ENCODE results near the gene KIAA0513. TPM values are rescaled to one million over a fixed set of nuclear protein-coding genes. Genes with fewer than 3 reads are reported as not detected.
A peak's percentile ranks its signal among the peaks of the same experiment; 100 is the strongest.

Gene KIAA0513
- polyA plus RNA-seq, 1 donor (not counting 4 experiments of a cell fraction or from before 2014, with no cell fraction given) = 3.3 TPM

DNA sequence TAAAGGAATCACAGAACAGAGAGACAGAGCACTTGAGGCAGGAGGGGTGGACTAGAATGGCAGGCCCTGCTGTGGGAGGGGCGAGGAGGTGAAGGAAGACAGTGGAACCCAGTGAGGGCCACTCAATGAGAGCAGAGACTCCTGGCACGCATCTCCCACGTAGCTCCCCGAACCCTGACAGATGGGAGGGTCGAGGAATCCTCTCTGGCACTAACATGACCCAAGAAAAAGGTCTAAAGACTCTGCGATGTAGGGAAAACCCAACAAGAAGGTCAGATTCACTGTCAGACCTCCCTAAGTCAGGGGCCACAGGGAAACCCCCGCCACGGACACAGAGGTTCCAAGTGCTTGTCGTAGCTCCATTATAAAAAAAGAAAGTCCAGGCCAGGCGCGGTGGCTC is 31.2 kb upstream of the KIAA0513 start:
- no peak for DNase-seq (ENCODE audit: low read depth, low spot score)
- no peaks in the 10 kb centered on the region for H4K20me1 ChIP-seq (ENCODE audit: control insufficient read depth, extremely low read depth, insufficient read depth, low read length)
- H3K27ac ChIP-seq (ENCODE audit: control insufficient read depth, insufficient read depth, low read length) = peak overlapping the region; percentile 95
- no peaks in the 10 kb centered on the region for H3K27me3 ChIP-seq (ENCODE audit: control insufficient read depth, extremely low read depth, insufficient read depth, low read length)
- peak overlapping the region; percentile 9 for H3K4me2 ChIP-seq (ENCODE audit: control insufficient read depth, extremely low read depth, insufficient read depth, low read depth, low read length)
- H3K79me2 ChIP-seq (ENCODE audit: control insufficient read depth, insufficient read depth, low read length) = peaks cover 62% of the 10 kb centered on the region
- peak overlapping the region; percentile 19 for H3K9ac ChIP-seq (ENCODE audit: control insufficient read depth, extremely low read depth, insufficient read depth, low read length)
- FAIRE-seq = no peak
- no peaks in the 10 kb centered on the region for H3K9me3 ChIP-seq (ENCODE audit: control insufficient read depth, low read depth, low read length)
- H3K4me3 ChIP-seq (ENCODE audit: control insufficient read depth in 2 of 3, extremely low read depth in 1 of 3, insufficient read depth in 2 of 3, low read depth in 1 of 3, low read length in 3 of 3) = no peak overlapping the region
- peaks cover 49% of the 10 kb centered on the region for H3K4me1 ChIP-seq (ENCODE audit: control insufficient read depth, extremely low read depth, insufficient read depth, low read length)
- dilution Hi-C loops (cut with MboI; ENCODE audit: extremely low pct_ligation_motif_present, low sequenced_read_pairs) = no loop called here
- TF ChIP-seq EZH2 (IDR thresholded peaks at IDR 0.05; ENCODE audit: low read length) (no peak), CTCF (optimal IDR thresholded peaks at IDR 0.05 in 1 of 3, IDR thresholded peaks at IDR 0.05 in 1 of 3, conservative IDR thresholded peaks at IDR 0.05 in 1 of 3; ENCODE audit: extremely low read depth in 1 of 3, insufficient read depth in 2 of 3, low read length in 3 of 3) (no peak)
- no peak overlapping the region for H2AFZ ChIP-seq (ENCODE audit: control insufficient read depth, low read length)
- H3K9me1 ChIP-seq (ENCODE audit: control insufficient read depth, extremely low read depth, insufficient read depth, low read length) = no peaks in the 10 kb centered on the region
- H3K36me3 ChIP-seq (ENCODE audit: control insufficient read depth in 2 of 2, extremely low read depth in 1 of 2, insufficient read depth in 2 of 2, low read length in 2 of 2) = peaks cover 10 to 22% of the 10 kb centered on the region in 2 experiments

DNA sequence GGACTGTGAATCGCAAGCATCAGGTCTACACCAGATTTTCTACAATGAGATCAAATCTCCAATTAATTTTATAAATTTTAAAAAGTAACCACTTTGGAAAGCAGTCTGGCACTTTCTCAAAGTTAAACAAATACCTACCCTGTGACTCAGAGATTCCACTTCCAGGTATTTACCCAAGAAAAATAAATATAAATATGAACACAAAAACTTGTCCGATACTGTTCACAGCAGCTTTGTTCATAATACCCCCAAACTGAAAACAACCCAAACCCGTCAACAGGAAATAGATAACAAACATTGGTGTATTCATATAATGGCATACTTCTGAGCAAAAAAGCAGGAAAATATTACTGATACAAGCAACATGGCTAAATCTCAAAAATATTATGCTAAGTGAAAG is 28.4 kb upstream of the KIAA0513 start:
- Histone ChIP-seq H2AFZ (ENCODE audit: control insufficient read depth, low read length) (no peak overlapping the region), H4K20me1 (ENCODE audit: control insufficient read depth, extremely low read depth, insufficient read depth, low read length) (no peaks in the 10 kb centered on the region), H3K27ac (ENCODE audit: control insufficient read depth, insufficient read depth, low read length) (peak overlapping the region; percentile 85), H3K4me1 (ENCODE audit: control insufficient read depth, extremely low read depth, insufficient read depth, low read length) (peaks cover 73% of the 10 kb centered on the region), H3K36me3 (ENCODE audit: control insufficient read depth in 2 of 2, extremely low read depth in 1 of 2, insufficient read depth in 2 of 2, low read length in 2 of 2) (peaks cover 10 to 22% of the 10 kb centered on the region in 2 experiments), H3K79me2 (ENCODE audit: control insufficient read depth, insufficient read depth, low read length) (peaks cover 68% of the 10 kb centered on the region), H3K27me3 (ENCODE audit: control insufficient read depth, extremely low read depth, insufficient read depth, low read length) (no peaks in the 10 kb centered on the region), H3K9ac (ENCODE audit: control insufficient read depth, extremely low read depth, insufficient read depth, low read length) (peak overlapping the region; percentile 59), H3K9me3 (ENCODE audit: control insufficient read depth, low read depth, low read length) (no peaks in the 10 kb centered on the region), H3K4me3 (ENCODE audit: control insufficient read depth in 2 of 3, extremely low read depth in 1 of 3, insufficient read depth in 2 of 3, low read depth in 1 of 3, low read length in 3 of 3) (peak overlapping the region in 1 of 3 experiments; percentile 16), H3K9me1 (ENCODE audit: control insufficient read depth, extremely low read depth, insufficient read depth, low read length) (peaks cover 2% of the 10 kb centered on the region), H3K4me2 (ENCODE audit: control insufficient read depth, extremely low read depth, insufficient read depth, low read depth, low read length) (peak overlapping the region; percentile 65)
- TF ChIP-seq CTCF (optimal IDR thresholded peaks at IDR 0.05 in 1 of 3, IDR thresholded peaks at IDR 0.05 in 1 of 3, conservative IDR thresholded peaks at IDR 0.05 in 1 of 3; ENCODE audit: extremely low read depth in 1 of 3, insufficient read depth in 2 of 3, low read length in 3 of 3) = no peak
- no peak for TF ChIP-seq EZH2 (IDR thresholded peaks at IDR 0.05; ENCODE audit: low read length)
- dilution Hi-C loops (cut with MboI; ENCODE audit: extremely low pct_ligation_motif_present, low sequenced_read_pairs) = no loop called here
- DNase-seq (ENCODE audit: low read depth, low spot score) (no peak), FAIRE-seq (no peak)
